Left lung (tissue), 10 donors: ENCODE measurements around the gene TST. TPM values are rescaled to one million over a fixed set of nuclear protein-coding genes. Genes with fewer than 3 reads are reported as not detected.
A peak's percentile ranks its signal among the peaks of the same experiment; 100 is the strongest.

Experiments used
- ATAC-seq: fragments of 200-7000 bp; cut with Tn5 transposase; one replicate; pipeline ENCODE4 v1.9.1; 2020; ENCODE audit warnings: moderate library complexity
- DNase-seq, 4 donors: peaks; one replicate each; pipeline ENCODE4 v3.0.0-alpha.2; 2013 to 2020
- H3K27ac ChIP-seq, 2 donors: fragments of 200-600 bp; sonication (generic) in 1 of 2; one replicate each; pipeline versions ENCODE4 v1.5.0 to v1.8.0; 2020 to 2021
- H3K27me3 ChIP-seq, 2 donors: fragments of 200-600 bp; sonication (generic) in 1 of 2; one replicate each; pipeline versions ENCODE4 v1.5.0 to v1.8.0; 2020 to 2021
- H3K36me3 ChIP-seq, 2 donors: fragments of 200-600 bp; sonication (generic) in 1 of 2; one replicate each; pipeline versions ENCODE4 v1.5.0 to v1.8.0; 2020 to 2021
- H3K4me1 ChIP-seq, 2 donors: fragments of 200-600 bp; one replicate each; pipeline ENCODE4 v1.8.0; 2021
- H3K4me3 ChIP-seq, 2 donors: fragments of 200-600 bp; sonication (generic) in 1 of 2; one replicate each; pipeline versions ENCODE4 v1.5.0 to v1.8.0; 2020 to 2021; ENCODE audit warnings: mild to moderate bottlenecking in 1 of 2
- H3K9me3 ChIP-seq, 2 donors: fragments of 200-600 bp; sonication (generic) in 1 of 2; one replicate each; pipeline versions ENCODE4 v1.5.0 to v1.8.0; 2020 to 2021
- CTCF ChIP-seq, 2 donors: fragments of 200-600 bp; sonication (generic) in 1 of 2; IDR thresholded peaks; one replicate each; pipeline versions ENCODE4 v1.5.0 to v1.8.0; 2021; ENCODE audit warnings: antibody characterized with exemption in 2 of 2
- intact Hi-C, 2 donors: fragments of 100-400 bp; cut with DNase I; formaldehyde crosslinking; loops; one replicate each; pipeline versions ENCODE4 v1.11.2 to v1.14.2; 2022
- polyA plus RNA-seq, 6 donors: library from polyadenylated mRNA; unstranded; fragments of 120-200 nt; gene quantifications; one replicate each; pipeline ENCODE4 v1.2.1, GENCODE V29; 2013; ENCODE audit not compliant: insufficient read length in 6 of 6
- total RNA-seq, 2 donors: library from RNA; stranded (reverse); fragmentation: NEBNext Ultra II Directional; extraction: Animal tissue kit (Norgen Biotek cat#: 25700); gene quantifications; one replicate each; pipeline ENCODE4 v1.2.1, GENCODE V29; 2021
- donor health status: DM: no; HTN: yes; CAD: no.
- donor health status: DM: no; HTN: no; CAD: no.

TST gene
- total and polyA plus RNA-seq, 8 donors, result 14.7 to 52.0 (median 23.5) TPM

- H3K27ac ChIP-seq, result peak overlapping the region; percentile 83 to 85
- ATAC-seq, result no peak
- DNase-seq, result no peak
- no peaks in the 10 kb centered on the region for H3K9me3 ChIP-seq
- intact Hi-C loops, result no loop called here
- H3K27me3 ChIP-seq, result no peaks in the 10 kb centered on the region
- no peak for TF ChIP-seq CTCF (IDR thresholded peaks at IDR 0.05)
- H3K4me1 ChIP-seq, result peaks cover 16 to 65% of the 10 kb centered on the region in 2 donors
- peaks cover 0 to 10% of the 10 kb centered on the region in 2 donors for H3K36me3 ChIP-seq
- peak overlapping the region; percentile 82 to 91 for H3K4me3 ChIP-seq
These were observed 997 bp downstream of the TST start for GRCh38 chr22:37018086-37018814.

- ATAC-seq (no peak), DNase-seq (no peak)
- Histone ChIP-seq H3K27me3 (no peaks in the 10 kb centered on the region), H3K27ac (no peak overlapping the region), H3K4me3 (peak overlapping the region in 1 of 2 donors; percentile 82), H3K36me3 (peaks cover 0 to 10% of the 10 kb centered on the region in 2 donors), H3K4me1 (peaks cover 16 to 63% of the 10 kb centered on the region in 2 donors), H3K9me3 (no peaks in the 10 kb centered on the region)
- TF ChIP-seq CTCF (IDR thresholded peaks at IDR 0.05), result no peak
- intact Hi-C loops, result no loop called here
These were observed 1.9 kb downstream of the TST start for GRCh38 chr22:37017356-37017755.

GRCh38 chr22:37016134-37016910 lies 2.9 kb downstream of the TST start:
- peaks cover 0 to 10% of the 10 kb centered on the region in 2 donors for H3K36me3 ChIP-seq
- intact Hi-C loops, result no loop called here
- peaks cover 12 to 58% of the 10 kb centered on the region in 2 donors for H3K4me1 ChIP-seq
- H3K27me3 ChIP-seq, result no peaks in the 10 kb centered on the region
- no peaks in the 10 kb centered on the region for H3K9me3 ChIP-seq
- no peak for TF ChIP-seq CTCF (IDR thresholded peaks at IDR 0.05)
- no peak overlapping the region for H3K4me3 ChIP-seq
- H3K27ac ChIP-seq, result no peak overlapping the region
- ATAC-seq (no peak), DNase-seq (no peak)

GRCh38 chr22:37015587-37015878 lies 3.7 kb downstream of the TST start:
- TF ChIP-seq CTCF (IDR thresholded peaks at IDR 0.05), result no peak
- peaks cover 12 to 50% of the 10 kb centered on the region in 2 donors for H3K4me1 ChIP-seq
- intact Hi-C loops, result no loop called here
- DNase-seq (no peak), ATAC-seq (no peak)
- no peak overlapping the region for H3K27ac ChIP-seq
- no peaks in the 10 kb centered on the region for H3K9me3 ChIP-seq
- H3K4me3 ChIP-seq, result no peak overlapping the region
- no peaks in the 10 kb centered on the region for H3K27me3 ChIP-seq
- peaks cover 0 to 10% of the 10 kb centered on the region in 2 donors for H3K36me3 ChIP-seq

- Histone ChIP-seq H3K27me3 (no peaks in the 10 kb centered on the region), H3K36me3 (peaks cover 0 to 10% of the 10 kb centered on the region in 2 donors), H3K4me3 (no peak overlapping the region), H3K9me3 (no peaks in the 10 kb centered on the region), H3K27ac (no peak overlapping the region), H3K4me1 (peaks cover 12 to 44% of the 10 kb centered on the region in 2 donors)
- TF ChIP-seq CTCF (IDR thresholded peaks at IDR 0.05), result no peak
- intact Hi-C loops, result no loop called here
- ATAC-seq (no peak), DNase-seq (no peak)
These were observed 4.2 kb downstream of the TST start for GRCh38 chr22:37014835-37015586.
